HG03565 (cell line): ENCODE data around the gene NME3.
"Not testable (repeated sequence)": the region's sequence is repeated elsewhere in the genome, so short reads cannot be mapped to it uniquely, and the experiment has no call there.

Experiments
- ATAC-seq: cut with Tn5 transposase; IDR thresholded peaks from one replicate; pipeline ENCODE4 v1.9.1; 2021; ENCODE audit warnings: mild to moderate bottlenecking, moderate library complexity; ENCODE audit not compliant: unreplicated experiment

The NME3 gene

GRCh38 chr16:1771188-1771863 is at the start of gene NME3:
NME3 (minus strand) TSS chr16:1771543; CDS start chr16:1771534, 9 bp downstream.
- no peak for ATAC-seq

GRCh38 chr16:1820946-1821290 is 49.6 kb upstream of the NME3 start:
- ATAC-seq: no peak

- no peak for ATAC-seq
These were observed 49.0 kb upstream of the NME3 start for GRCh38 chr16:1820096-1820945.

GRCh38 chr16:1819611-1820010 is 48.3 kb upstream of the NME3 start:
- ATAC-seq: no peak

DNA sequence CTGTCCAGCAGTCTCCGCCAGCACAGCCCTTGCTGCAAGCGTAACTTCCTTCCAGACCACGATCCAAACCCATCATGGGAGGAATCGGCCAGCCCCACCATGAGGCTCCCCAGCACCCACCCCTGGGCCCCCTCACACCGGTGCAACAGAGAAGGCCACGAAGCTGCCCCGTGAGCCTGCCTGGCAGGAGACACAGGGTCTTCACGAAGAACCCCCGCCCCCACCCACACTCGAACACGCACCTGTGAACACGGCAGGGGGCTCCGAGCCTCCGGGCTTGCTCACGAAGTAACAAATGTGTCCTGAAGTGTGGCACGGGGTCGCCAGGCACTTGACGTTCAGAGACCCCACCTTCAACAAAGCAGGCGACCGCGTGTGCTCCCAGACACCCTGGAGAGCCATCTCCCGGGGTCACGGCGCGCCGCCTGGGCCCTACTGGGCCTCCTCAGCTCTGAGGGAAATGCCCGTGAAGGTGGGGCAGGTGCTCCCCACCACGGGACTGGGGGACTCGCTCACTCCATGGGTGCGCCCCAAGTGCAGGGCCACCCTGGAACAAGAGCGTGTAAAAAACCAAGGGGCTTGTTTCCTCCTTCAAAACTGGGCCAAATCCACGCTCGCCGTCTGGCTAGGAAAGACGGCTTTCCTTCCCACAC is 47.7 kb upstream of the NME3 start:
- no peak for ATAC-seq

- ATAC-seq: no peak
These were observed 47.0 kb upstream of the NME3 start for GRCh38 chr16:1818204-1818872.

GRCh38 chr16:1817716-1818115 is 46.4 kb upstream of the NME3 start:
- ATAC-seq: no peak

GRCh38 chr16:1817276-1817589 is 45.9 kb upstream of the NME3 start:
- ATAC-seq: no peak

GRCh38 chr16:1816396-1817275 is 45.3 kb upstream of the NME3 start:
- no peak for ATAC-seq

DNA sequence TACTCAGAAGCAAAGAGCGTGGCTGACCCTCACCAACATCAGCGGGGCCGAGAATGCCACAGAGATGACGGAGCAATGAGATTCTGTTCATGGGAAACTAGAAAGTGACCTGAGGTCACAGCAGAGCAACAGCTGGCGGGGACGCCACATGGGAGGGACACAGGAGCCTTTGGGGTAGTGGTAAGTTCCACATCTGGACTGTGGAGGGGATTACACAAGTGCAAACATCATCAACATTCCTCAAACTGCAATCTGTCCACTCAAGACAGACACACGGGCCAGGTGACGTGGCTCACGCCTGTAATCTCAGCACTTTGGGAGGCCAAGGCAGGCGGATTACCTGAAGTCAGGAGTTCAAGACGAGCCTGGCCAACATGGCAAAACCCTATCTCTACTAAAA is 44.1 kb upstream of the NME3 start:
- ATAC-seq: no peak

DNA sequence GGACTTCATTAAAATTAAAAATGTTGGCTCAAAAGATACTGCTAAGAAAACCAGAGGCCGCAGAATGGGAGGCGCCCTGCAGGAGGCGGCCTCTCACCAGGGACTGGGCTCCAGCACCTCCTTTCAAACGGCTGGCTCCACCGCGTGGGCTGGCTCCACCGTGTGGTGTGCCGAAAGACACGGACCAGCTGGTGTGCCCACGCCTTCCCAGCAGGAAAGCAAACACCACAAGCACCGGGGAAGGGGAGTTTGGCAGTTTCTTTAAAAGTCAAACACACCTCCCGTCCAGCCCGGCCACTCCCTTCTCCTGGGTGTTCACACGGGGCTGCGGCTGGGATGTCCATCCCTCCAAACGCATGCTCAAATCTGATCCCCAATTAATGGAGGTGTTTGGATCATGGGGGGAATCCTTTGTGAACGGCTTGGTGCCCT is 41.4 kb upstream of the NME3 start:
- ATAC-seq: no peak

DNA sequence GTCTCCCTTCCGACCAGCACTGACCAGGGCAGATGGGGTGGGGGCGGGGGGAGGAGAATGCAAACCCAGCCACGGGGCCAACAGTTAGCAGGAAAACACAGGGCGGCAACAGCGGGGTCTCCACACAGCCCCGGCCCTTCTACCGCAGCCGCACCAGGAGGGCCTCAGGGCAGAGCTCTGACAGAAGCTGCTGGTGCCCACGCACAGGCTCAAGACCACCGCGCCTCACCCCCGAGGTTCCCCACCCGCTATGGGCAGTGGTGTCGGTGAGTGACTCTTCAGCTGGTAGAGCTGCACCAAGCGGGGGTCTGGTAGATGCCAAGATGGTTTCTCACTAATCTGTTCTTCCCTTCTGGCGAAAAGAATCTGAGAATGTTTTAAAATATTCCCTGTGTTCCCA is 39.2 kb upstream of the NME3 start:
- no peak for ATAC-seq

DNA sequence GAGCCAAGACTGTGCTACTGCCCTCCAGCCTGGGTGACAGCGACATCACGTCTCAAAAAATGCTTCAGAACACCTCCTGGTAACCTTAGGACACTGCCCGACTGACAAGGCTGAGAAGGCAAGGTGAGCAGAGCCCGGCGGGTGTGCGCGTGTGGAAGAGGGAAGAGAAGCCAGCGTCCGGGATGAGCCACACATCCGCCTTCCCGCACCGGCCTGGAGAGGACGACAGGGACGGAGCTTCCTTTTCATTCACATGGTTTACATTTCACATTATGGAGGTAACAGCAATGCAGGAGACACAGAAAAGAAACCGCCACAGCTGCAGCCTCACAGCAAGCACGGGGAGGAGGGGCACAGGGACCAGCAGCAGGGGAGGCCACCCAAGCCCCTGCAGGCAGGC is 38.8 kb upstream of the NME3 start:
- no peak for ATAC-seq

GRCh38 chr16:1809281-1809801 is 38.0 kb upstream of the NME3 start:
- no peak for ATAC-seq

- ATAC-seq: no peak
These were observed 37.3 kb upstream of the NME3 start for GRCh38 chr16:1808691-1809090.

DNA sequence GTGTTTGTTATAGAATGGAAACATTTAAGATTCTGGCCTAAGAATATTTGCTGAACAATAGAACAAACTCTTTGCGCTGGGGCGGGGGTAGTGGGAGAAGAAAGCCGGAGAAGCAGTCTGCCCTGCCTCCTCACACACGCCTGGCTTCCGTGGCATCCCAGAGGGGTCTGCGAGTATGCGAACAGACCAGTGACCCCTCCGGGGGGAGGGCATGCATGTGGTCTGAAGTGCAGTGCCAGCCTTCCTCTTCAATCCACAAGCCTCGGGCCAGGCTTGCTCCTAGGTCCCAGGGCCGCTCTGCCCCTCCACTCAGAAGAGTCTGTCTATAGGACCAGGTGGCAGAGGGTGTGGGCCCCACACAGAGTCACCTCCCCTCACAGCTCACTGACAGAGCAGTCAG is 36.3 kb upstream of the NME3 start:
- ATAC-seq: no peak

GRCh38 chr16:1800701-1801100 is 29.4 kb upstream of the NME3 start:
- ATAC-seq: no peak

DNA sequence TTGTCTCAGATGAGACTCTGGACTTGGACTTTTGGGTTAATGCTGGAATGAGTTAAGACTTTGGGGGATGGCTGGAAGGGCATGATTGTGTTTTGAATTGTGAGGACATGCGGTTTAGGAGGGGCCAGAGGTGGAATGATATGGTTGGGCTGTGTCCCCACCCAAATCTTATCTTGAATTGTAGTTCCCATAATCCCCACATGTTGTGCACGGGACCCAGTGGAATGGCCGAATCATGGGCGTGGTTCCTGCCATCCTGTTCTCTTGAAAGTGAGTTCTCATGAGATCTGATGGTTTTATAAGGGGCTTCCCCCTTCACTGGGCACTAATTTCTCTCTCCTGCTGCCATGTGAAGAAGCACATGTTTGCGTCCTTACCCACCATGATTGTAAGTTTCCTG is 27.9 kb upstream of the NME3 start:
- ATAC-seq: not testable (repeated sequence)

GRCh38 chr16:1794908-1795666 is 23.7 kb upstream of the NME3 start:
- ATAC-seq: no peak
